ENCODE results near the gene PIP4P1. TPM values are rescaled to one million over a fixed set of nuclear protein-coding genes. Genes with fewer than 3 reads are reported as not detected.
A peak's percentile ranks its signal among the peaks of the same experiment; 100 is the strongest.

The PIP4P1 gene
- total and polyA plus RNA-seq, 2 experiments from 2014 or later: 17.6 to 60.1 TPM

DNA sequence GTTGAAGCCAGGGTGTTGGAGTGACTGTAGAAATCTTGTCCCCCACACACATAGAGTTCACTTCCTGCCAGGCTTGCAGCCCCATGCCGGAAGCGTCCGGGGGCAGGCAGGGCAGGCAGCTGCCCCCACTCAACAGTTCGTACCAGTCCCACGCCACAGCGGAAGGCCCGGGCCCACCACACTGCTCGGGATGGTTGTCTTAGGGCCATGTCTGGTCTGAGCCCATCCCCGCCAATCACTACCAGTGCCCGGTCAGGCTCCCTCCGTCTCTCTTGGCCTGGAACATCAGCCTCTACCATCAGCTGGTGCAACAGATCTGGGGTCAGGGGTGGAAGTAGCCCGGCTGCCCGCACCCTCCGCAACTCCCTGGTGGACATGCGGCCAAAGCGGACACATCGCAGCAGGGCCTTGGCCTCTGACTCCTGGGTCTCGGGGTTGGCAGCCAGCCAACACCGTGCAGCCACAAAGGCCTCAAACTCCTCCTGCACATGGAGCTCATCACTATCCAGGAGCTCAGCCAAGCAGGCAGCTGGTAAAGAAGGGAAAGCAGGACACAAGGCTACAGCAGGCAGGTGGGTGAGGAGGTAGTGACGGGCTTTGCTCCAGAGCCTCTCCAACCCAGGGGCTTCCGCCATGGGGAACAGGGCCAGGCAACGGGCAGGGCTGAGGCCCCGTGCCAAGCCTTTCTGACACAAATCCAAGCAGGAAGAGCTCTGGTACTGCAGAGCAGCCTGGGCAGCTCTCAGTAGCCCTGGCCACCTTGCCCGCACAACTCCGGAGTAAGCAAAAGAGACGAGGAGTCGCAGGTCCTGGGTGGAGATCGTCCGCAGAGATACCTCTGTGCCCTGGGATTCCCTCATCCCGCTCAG, 31.2 kb downstream of the PIP4P1 start:
- no peaks in the 10 kb centered on the region for H3K4me1 ChIP-seq (ENCODE audit: low read depth)
- no peaks in the 10 kb centered on the region for H3K36me3 ChIP-seq
- H3K27me3 ChIP-seq: no peaks in the 10 kb centered on the region
- TF ChIP-seq, protein P1, sequence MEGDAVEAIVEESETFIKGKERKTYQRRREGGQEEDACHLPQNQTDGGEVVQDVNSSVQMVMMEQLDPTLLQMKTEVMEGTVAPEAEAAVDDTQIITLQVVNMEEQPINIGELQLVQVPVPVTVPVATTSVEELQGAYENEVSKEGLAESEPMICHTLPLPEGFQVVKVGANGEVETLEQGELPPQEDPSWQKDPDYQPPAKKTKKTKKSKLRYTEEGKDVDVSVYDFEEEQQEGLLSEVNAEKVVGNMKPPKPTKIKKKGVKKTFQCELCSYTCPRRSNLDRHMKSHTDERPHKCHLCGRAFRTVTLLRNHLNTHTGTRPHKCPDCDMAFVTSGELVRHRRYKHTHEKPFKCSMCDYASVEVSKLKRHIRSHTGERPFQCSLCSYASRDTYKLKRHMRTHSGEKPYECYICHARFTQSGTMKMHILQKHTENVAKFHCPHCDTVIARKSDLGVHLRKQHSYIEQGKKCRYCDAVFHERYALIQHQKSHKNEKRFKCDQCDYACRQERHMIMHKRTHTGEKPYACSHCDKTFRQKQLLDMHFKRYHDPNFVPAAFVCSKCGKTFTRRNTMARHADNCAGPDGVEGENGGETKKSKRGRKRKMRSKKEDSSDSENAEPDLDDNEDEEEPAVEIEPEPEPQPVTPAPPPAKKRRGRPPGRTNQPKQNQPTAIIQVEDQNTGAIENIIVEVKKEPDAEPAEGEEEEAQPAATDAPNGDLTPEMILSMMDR (IDR thresholded peaks at IDR 0.05; ENCODE audit: low read depth, low read length): no peak
- no peak overlapping the region for H3K27ac ChIP-seq
- no peaks in the 10 kb centered on the region for H3K9me3 ChIP-seq (ENCODE audit: low read depth)
- H3K4me3 ChIP-seq: no peak overlapping the region
- DNase-seq (ENCODE audit: low read depth in 1 of 2, low spot score in 1 of 2): no peak

DNA sequence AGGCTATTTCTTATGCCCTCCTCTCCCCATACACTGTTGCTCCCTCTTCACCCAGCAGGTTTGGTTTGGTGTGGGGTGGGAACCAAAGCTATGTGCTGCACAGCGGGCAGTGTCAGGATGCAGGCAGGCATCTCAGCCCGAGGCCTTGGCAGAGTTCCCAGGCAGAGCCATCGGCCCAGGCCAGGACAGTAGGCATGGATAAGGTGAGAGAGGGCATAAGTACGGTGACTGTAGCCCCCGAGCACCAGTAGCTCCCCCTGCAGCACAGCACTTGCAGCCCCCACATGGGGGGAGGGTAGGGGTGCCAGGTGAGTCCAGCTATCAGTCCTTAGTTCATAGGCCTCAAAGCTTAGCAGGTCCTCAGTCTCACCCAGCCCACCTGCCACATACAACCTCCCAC, 32.4 kb downstream of the PIP4P1 start:
- H3K4me1 ChIP-seq (ENCODE audit: low read depth): no peaks in the 10 kb centered on the region
- no peaks in the 10 kb centered on the region for H3K9me3 ChIP-seq (ENCODE audit: low read depth)
- DNase-seq (ENCODE audit: low read depth in 1 of 2, low spot score in 1 of 2): no peak
- H3K27me3 ChIP-seq: no peaks in the 10 kb centered on the region
- no peak overlapping the region for H3K27ac ChIP-seq
- no peaks in the 10 kb centered on the region for H3K36me3 ChIP-seq
- TF ChIP-seq, protein P1 (IDR thresholded peaks at IDR 0.05; ENCODE audit: low read depth, low read length): no peak
- H3K4me3 ChIP-seq: no peak overlapping the region

DNA sequence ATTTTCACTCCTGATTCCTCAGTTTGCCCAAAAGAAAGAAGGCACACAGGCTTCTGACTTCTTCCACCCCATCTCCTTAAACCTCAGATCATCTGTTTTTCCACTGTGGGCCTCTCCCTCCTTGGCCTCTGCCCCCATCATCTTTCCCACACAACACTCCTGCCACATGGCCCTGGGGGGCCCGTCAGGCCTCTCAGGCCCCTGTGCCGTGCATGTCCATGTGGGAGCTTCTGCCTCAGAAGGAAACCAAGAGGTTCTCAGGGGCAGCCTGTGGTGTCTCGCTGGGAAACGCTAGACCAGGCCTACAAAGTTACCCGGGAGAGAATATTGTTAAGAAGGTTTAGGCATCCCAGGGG, 33.2 kb downstream of the PIP4P1 start:
- Histone ChIP-seq H3K27ac (no peak overlapping the region), H3K36me3 (no peaks in the 10 kb centered on the region), H3K9me3 (ENCODE audit: low read depth) (no peaks in the 10 kb centered on the region), H3K27me3 (no peaks in the 10 kb centered on the region), H3K4me1 (ENCODE audit: low read depth) (no peaks in the 10 kb centered on the region), H3K4me3 (no peak overlapping the region)
- TF ChIP-seq, protein P1 (IDR thresholded peaks at IDR 0.05; ENCODE audit: low read depth, low read length): no peak
- DNase-seq (ENCODE audit: low read depth in 1 of 2, low spot score in 1 of 2): no peak

DNA sequence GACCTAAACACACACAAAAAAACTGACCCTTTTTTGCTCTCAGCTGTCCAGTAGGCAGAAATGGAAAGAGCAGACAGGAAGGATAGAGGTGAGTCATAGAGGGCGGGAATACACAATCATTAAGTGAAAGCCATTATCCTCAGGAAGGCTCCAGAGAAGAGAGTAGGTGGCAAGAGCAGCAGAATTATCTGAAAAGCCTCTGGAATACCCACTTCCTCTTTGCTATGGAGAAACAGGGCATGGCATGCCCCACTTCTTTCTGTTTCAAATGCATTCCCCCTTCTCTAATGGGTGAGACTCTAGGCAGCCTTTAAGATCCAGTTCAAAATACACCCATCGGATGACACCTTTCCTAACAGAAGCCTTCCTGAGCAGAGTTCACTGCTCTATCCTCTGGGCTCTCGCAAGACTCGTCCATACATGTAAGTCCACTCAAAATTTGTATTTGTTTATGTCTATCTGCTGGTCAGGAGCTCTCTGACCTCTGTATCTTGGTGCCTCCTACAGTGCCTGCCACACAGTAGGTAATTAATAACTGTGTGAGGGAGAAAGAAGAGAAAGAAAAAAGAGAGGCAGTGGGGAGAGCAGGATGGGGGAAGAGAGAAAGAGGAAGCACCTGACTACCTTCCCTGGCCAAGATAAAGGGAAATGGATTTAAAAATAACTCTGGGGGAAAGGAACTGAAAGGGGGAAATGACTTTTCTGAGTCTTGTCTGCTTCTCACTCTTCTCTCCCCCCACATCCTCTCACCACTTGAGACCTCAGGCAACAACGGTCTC, 33.8 kb downstream of the PIP4P1 start:
- H3K4me3 ChIP-seq: no peak overlapping the region
- no peaks in the 10 kb centered on the region for H3K9me3 ChIP-seq (ENCODE audit: low read depth)
- peak in 1 of 2 donors; percentile 61 for DNase-seq (ENCODE audit: low read depth in 1 of 2, low spot score in 1 of 2)
- H3K27ac ChIP-seq: no peak overlapping the region
- no peaks in the 10 kb centered on the region for H3K27me3 ChIP-seq
- H3K36me3 ChIP-seq: no peaks in the 10 kb centered on the region
- no peaks in the 10 kb centered on the region for H3K4me1 ChIP-seq (ENCODE audit: low read depth)
- TF ChIP-seq, protein P1 (IDR thresholded peaks at IDR 0.05; ENCODE audit: low read depth, low read length): no peak

DNA sequence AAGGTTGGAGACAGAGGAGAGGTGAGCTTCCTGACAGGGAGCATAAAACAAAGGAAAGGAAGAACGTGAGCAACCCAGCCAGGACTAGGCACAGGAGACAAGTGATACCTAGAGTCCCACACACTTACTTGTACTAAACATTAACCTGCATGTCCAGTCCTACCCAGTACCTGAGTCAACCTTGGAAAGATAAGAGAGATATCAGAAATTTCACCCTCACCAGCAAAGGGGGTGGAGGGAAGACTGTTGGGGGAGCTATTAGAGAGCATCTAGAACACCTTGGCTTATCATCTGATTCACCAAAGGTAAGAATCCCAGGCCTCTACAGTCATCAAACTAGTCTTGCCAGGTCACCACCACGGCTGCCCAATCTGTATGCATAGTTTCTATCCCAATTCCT, 36.4 kb downstream of the PIP4P1 start:
- no peaks in the 10 kb centered on the region for H3K9me3 ChIP-seq (ENCODE audit: low read depth)
- DNase-seq (ENCODE audit: low read depth in 1 of 2, low spot score in 1 of 2): no peak
- no peaks in the 10 kb centered on the region for H3K4me1 ChIP-seq (ENCODE audit: low read depth)
- no peaks in the 10 kb centered on the region for H3K27me3 ChIP-seq
- H3K4me3 ChIP-seq: no peak overlapping the region
- TF ChIP-seq, protein P1 (IDR thresholded peaks at IDR 0.05; ENCODE audit: low read depth, low read length): no peak
- no peaks in the 10 kb centered on the region for H3K36me3 ChIP-seq
- H3K27ac ChIP-seq: no peak overlapping the region
